SU-DHL-6 (cell line): ENCODE results near the gene UBR2.

ENCODE experiments used
- CTCF ChIP-seq: fragments of 200-600 bp; sonication (generic); IDR thresholded peaks from one replicate; pipeline ENCODE4 v1.5.1; 2017; ENCODE audit warnings: antibody characterized with exemption, mild to moderate bottlenecking, low read length, moderate library complexity; ENCODE audit not compliant: insufficient read depth, poor library complexity, severe bottlenecking
- EZH2phosphoT487 ChIP-seq: fragments of 200-600 bp; sonication (generic), shearing (Covaris generic); conservative IDR thresholded peaks from 2 replicates; pipeline ENCODE4 v1.6.1; 2018; ENCODE audit warnings: mild to moderate bottlenecking, antibody characterized with exemption, low read length, moderate library complexity, mixed read lengths

DNA sequence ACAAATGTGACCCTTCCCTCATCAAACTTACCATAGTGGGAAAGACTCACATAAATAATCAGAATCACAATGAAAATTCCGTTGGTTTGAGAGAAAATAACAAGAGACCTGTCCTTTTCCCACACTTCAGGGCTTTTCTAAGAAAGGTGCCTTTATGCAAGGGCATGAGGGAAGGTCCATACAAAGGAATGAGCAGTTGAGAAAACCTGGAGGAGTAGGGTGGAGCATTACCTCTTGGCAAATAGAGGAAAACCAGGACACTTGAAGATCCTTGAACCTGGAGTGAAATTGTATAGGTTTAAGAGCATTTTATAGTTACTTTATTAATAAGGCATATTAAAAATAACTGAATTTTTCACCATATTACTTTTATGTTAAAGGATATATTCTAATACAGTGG, 54.3 kb downstream of the UBR2 start:
- no peak for TF ChIP-seq CTCF
- no peak for TF ChIP-seq EZH2phosphoT487
